HG03175 (cell line): ENCODE results near the gene CLN5.
A peak's percentile ranks its signal among the peaks of the same experiment; 100 is the strongest.

Experiments
- ATAC-seq: cut with Tn5 transposase; IDR thresholded peaks from one replicate; pipeline ENCODE4 v1.9.1; 2021; ENCODE audit warnings: mild to moderate bottlenecking, moderate library complexity; ENCODE audit not compliant: unreplicated experiment

Gene CLN5

DNA sequence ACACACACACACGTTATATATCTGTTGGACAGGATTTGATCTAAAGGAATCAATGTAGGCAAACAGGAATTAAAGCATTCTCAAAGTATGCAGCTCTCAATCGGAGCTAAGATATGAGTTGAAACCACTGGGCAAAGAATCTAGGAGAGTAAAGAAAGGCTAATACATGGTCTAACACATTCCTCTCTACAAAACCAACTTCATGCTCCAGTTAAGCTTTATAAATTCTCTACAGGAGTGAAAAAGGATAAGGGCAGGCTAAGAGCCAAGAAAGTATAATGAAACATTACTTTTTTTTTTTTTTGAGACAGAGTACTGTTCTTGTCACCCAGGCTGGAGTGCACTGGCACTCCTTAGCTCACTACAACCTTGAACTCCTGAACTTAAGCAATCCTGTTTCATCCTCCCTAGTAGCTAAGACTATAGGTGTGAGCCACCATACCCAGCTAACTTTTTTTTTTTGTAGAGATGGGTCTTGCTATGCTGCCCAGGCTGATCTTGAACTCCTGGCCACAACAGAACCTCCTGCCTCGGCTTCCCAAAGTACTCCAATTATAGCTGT lies 24.5 kb downstream of the CLN5 start:
- ATAC-seq: no peak

DNA sequence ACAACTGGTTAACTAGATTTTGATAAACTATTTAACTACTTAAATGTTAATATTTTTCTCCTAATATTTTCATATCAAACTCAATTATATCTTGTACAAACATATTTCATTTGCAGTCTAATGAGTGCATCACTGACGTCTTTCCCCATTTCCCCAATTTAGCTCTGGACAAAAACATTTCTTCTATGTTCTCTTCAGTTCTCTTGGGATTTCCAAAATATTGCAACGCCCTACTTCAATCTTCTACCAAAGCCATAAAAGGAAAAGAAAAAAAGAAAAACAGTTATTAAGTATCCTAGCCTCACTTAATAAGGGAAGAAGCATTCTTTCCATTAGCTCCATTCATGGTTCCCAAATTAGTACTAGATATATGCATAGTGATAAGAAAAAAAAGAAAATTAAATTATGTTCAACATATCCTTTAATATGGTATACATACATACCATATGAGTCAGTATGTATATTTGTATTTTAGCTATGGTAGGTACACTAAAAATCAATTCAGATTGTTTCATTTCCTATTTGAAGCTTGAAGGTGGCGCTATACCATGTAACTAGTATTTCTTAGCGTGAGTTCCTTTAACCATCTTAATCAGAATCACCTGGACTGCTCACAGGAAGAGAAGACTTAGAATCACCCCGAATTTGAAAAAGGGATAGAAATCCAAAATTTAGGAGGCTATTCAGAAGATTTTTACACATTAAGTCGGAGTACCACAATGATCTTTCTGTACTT lies 25.2 kb downstream of the CLN5 start:
- no peak for ATAC-seq

DNA sequence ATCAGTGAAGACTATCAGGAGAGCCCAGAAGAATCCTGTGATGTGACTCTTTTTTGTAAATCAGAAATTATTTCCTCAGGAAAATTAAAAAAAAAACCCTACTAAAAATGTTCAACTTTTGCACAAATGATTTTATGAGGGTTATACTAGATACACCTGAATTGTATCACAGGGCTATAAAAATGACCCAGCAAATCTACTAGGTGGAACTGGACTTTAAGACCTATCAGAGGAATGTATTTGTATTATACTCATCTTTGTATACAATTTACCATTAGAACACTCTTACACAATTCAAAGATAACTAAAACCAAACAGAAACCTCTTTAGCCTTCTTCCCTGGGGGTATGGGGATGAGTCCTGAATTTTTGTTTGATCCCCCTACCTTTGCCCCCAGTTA lies 27.9 kb downstream of the CLN5 start:
- ATAC-seq: no peak

DNA sequence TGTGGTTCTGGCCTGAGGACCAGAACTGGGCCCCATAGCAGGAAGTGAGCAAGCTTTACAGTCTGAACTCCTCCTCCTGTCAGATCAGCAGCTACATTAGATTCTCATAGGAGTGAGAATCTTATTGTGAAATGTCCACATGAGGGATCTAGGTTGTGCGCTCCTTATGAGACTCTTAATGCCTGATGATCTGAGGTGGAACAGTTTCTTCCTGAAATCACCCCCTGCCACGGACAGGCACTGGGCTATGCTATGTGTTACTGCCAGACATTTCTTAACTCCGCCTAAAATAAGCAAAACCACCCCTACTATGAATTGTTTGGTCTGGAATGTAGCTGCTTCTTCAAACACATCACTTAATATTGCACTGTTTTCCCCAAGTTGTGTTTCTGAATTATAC lies 30.5 kb downstream of the CLN5 start:
- ATAC-seq: no peak

DNA sequence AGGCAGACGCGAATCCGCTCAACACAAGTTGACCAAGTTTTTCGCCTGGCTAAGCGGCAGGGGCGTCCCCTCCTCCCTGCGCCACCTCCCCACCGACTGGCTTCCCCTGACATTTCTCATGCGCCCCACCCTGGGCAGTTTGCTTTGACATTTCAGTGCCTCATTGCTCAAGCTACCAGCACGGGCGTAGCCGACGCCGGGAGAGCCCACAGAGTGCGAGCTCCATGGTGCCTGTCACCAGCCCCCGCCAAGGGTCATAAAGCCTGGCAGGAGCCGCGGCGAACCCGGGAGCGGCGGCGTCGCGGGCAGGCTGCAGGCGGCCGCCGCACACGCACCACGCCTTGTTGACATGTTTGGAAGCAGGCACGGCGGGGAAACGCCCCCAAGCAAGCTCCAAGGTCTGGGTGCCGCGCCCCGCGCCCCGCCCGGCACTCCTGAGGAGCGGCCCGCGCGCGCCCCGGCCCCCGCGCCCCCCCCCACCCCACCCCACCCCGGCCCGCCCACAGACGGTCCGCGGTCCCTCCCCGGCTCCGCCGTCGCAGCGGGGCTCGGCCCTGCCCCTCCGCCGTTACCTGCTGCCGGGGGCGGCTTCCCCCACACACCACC lies 34.5 kb downstream of the CLN5 start:
- ATAC-seq: peak; percentile 52

DNA sequence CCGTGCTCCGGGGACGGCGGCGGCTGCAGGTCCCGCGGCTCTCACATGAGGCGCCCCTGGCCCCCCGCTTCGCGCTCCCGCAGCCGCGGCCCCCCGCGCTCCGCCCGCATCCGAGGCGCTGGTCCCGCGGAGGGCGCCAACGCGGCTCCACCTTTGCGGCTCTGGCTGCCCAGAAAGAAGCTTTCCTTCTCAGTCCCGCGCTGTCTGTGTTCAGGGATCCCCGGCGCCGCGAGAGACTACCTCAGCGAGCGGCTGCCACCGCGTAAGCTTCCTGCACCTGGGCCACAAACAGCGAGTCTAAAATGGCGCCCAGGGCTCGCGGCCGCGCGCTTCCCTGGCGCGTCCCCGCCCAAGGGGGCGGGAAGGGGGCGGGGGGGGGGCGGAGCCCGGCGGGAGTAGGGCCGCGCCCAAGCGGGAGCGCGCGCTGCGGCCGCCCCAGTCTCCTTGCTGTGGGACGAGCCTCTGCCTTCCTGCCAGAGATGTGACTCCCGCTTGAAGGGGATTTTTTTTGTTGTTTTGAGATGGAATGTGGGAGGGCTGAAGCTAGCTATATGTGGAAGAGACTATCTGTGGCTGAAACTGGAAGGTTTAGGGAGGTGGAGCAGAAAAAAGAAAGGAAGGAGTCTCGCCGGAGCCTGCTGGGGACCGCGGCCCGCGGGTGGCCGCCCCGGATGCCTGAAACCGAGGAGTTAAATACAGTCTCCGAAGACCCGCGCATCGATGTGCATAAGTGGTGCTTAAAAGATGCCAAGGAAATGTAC lies 35.2 kb downstream of the CLN5 start, which contains the start of gene FBXL3:
Gene FBXL3 (minus strand): TSS at position 299 of the 761 bp plus-strand sequence. CDS start 5,299 bp downstream, outside the sequence.
- peak; percentile 55 for ATAC-seq

DNA sequence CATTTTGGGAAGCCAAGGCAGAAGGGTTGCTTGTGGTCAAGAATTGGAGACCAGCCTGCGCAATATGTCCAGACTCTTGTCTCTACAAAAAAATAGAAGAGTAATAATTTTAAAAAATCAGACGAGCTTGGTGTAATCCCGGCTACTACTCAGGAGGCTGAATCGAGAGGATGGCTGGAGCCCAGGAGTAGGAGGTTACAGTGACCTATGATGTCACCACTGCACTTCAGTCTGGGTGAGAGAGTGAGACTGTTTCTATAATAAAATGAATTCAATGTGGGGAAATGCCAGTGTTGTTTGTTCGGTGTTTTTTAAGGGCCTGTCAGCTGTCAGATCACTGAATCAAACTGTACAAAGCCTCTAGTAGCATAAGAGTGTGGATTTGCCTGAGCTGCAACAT lies 36.3 kb downstream of the CLN5 start:
- no peak for ATAC-seq

DNA sequence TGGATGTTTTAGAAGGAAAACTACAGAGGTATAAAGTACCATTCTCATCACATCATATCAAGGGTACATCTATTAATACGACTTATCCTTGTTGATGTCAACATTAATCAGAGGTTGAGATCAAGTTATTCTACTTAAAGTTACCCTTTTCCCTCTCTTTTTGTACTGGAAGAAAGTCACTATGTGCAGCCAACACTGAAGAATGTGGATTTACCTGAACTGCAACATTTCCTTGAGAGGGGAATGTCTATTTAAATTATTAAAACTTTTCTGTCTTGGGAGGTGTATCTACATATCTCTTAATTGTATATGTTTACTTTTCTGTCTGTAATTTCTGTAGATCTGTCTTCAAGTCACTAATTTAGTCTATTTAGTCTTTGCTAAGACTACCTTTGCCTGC lies 37.6 kb downstream of the CLN5 start:
- no peak for ATAC-seq

DNA sequence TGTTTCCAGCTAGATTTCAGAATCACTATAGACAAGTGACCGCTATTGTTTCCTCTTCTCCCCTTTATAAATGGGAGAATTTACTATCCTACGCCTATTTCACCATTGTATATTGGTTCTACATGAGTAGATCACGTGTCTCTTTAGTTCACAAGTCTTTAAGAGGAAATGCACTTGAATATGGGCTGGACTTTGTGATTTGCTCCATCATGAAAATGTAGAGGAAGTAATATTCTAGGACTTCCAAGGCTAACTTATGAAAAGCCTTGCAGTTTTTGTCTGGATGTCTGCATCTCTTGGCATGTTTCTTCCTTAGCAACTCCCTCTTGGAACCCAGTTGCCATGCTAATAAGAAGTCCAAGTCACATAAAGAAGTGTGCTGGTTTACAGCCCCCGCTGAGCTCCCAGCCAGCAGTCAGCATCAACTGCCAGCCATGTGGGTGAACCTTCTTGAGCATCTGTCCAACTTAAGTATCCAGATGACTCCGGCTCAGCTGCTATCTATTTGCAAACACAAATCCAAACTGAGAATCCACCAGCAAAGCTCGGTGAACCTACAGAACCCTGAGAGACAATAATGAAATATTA lies 39.9 kb downstream of the CLN5 start:
- no peak for ATAC-seq

DNA sequence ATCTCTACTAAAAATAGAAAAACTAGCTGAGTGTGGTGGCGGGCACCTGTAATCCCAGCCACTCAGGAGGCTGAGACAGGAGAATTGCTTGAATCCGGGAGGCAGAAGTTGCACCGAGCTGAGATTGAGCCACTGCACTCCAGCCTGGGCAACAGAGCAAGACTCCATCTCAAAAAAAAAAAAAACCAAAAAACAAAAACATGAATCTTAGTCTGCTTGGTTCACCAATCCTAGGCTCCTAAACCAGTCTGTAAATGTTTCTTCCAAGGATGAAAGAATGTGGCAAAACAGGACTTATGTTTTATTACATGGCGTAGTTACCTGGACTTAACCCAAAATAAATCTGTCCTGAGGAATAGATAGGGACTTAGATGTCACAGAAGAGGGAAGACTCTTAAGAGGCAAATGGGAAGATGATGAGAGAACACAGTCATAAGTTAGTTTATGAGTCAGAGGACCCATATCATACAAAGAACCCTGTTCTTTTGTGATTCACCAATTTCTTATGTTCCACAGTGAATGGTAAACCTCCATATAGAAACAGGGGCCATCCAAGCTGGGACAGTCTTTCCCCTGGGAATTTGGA lies 41.9 kb downstream of the CLN5 start:
- no peak for ATAC-seq

DNA sequence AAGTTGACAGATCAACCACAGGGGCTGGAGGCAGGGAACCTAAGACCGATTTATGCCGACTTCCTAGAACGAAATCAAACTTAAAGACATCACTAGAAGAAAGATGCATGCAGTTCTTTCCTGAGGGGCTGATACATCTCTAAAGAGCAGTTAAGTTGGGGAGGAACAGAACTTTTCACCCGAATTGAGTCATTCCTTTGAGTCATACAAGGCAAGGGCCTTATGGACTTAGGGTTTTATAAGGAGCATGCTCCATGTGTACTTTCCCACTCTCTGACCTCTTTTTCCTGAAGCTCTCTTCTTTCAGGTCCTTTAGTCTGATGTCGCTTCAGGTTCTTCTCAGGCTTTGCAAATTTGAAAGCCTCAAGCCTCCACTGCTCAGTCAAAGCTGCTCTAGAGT lies 43.0 kb downstream of the CLN5 start:
- ATAC-seq: no peak

DNA sequence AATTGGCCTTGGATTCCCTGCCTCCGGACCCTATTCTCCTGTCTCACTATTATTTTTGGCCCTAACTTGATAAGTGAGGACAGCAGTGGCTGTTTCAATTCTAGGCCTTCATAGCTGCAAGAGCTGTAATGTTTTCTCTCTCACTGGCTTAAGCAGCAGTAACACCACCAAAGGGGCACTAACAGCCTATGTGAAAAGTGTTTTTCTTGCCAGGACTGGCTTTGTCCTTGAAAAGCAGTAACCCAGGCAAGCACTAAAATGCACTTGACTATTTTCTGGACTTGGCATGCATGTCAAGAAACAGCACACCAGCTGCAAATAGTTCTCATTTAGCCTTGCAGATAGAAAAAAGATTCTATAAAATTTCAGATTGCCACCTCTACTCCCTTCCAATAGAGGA lies 44.4 kb downstream of the CLN5 start:
- ATAC-seq: no peak

DNA sequence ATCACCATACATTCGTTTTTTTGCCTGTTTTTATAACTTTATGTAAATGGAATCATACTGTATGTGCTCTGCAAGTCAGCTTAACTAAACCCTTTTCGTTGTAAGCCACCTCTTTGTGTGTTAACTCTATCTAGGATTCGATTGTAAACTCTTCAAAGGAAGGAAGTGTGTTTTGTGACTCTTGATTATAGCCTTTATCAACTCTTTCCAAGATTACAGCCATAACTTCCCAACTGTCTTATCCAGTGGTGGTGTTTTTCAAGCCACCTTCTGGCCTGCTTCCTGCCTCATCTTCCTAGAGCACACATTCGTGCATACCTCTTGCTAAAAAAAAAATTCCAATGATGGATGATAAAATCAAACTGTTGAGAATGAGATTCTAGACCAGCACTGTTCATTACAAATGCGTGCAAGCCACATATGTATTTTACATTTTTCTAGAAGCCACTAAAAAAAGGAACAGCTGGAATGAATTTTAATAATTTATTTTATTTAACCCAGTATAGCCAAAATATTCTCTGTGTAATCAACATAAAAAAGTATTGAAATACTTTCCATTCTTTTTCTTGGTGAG lies 47.1 kb downstream of the CLN5 start:
- ATAC-seq: no peak

DNA sequence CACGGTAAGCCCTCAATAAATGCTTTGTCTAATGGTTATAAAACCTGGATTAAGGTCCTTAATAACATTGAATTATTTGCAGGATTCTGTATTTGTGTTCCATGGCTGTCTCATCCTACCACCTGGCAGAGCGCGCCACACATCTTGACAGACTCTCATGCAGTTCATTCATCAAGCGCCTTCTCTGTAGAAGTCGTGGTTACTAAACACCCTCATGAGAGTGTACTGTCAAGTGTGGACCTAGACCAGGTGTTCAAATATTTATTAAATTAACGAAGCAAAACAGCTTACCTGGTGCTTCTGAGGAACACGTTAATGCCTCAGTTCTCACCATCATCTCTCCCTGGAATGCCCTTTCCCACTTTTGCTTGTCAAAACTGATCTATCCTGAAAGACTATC lies 48.2 kb downstream of the CLN5 start:
- ATAC-seq: no peak

DNA sequence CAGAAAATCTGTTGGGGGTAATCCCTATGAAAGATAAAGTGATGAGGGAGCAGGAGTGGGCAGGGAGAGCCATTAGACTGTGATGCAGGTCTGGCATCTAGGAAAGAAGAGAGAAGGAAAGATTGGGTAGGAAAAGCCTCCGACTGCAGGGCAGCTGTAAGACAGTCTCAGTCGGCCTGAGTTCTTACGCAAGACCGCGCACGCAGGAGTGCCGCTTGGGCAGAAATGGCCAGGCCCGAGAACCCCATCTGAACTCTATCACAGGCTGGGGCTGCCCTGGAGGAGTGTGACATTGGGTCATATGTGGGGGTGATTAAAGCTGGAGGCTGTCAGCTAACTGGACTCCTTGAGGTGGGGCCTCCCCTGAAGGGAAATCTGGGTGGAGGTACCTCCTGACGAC lies 49.0 kb downstream of the CLN5 start:
- no peak for ATAC-seq

DNA sequence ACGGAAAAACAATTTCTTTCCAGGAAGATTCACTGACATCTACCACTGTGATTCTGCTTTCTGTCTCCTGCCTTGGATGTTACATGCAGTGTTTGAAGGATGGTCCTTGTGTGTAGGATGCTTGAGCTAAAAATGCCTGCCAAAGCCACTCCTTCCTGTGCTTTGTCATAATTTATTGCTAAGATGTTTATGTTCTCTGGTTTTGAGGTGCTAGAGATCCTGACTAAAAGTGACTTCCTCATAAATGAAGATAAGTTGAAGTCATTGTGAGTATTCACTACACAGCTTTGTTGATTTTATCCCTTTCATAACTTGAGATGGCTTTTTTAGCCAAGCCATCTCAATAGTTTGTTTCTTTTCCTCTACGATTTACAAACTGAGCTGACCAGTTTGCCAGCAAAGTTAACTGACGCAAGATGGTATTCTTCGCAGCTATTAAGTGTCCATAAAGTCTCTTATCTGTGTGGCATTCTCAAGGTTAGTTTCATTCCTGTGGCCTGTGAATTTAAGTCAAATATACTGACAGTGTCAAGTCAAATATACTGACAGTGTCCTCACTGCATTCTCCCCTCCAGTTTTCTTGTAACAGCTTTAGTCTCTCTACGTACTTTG lies 50.8 kb downstream of the CLN5 start:
- no peak for ATAC-seq

DNA sequence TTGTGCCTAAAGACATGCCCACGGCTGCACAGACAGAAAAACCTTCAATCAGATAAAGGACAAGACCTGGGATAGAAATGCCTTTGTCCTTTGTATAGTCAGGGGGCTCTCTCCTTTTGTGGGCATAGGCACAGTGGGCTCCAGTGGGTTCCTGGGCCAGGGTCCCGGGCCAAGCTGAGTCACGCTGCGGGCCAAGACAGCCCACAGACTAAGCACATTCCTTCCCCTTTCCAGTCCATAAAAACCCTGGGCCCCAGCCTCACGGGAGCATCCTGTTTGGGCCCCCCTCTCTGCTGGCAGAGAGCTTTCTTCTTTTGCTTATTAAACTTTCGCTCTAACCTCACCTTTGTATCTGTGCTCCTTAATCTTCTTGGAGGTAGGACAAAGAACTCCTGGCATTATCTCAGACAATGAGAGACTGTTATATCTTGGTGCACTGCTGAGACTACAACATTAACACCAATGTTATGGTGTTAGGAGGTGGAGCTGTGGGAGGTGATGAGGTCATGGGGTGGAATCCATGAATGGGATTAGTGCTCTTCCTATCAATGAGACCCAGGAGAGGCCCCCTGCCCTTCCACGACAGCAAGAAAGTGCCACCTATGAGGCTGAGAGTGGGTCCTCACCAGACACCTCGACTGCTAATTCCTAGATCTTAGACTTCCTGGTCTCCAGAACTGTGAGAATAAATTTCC lies 55.9 kb downstream of the CLN5 start:
- ATAC-seq: no peak

DNA sequence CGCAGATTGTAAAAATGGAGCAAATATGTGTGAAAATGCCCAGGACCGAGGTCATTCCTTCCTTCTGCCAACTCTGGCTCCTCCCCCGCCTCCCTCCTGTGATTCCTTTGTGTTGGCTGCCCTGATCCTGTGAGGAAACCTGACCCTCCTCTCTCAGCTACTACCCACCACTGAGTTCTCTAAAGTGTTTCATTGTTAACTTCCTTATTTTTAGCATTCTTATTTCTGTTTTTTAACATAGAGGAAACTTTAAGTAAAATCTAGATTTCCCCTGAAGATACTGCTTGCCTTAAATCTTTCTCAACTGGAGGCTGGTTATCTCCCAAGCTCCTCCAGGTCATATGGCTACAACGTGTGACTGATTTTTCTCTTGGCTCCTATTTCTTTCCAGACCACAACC lies 56.8 kb downstream of the CLN5 start:
- ATAC-seq: no peak

DNA sequence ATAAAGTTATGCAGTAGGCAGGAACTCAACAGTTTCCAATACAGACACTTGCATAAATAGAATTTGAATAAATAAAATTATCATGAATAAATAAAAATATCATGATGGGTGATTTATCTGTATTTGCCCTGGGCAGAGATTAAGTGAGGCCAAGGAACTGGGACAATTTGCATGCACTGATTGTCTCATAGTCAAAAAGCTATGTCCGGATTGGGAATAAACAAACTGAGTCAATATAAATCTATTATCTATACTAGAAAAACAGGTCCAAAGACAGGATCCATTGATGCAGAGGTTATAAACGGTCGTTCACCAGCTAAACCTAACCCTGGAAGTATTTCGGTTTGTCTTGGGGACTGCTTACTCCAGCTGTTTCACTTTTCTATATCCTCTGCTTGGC lies 61.3 kb downstream of the CLN5 start:
- no peak for ATAC-seq
